Loucy (cell line): Measurements from ENCODE around the gene DCX.
A peak's percentile ranks its signal among the peaks of the same experiment; 100 is the strongest.

Source experiments
- H2AFZ ChIP-seq: fragments of 200-600 bp; sonication (generic); 2 replicates; pipeline ENCODE4 v1.6.0; 2016; ENCODE audit warnings: antibody characterized with exemption, mild to moderate bottlenecking, low read length, moderate library complexity
- H3F3A ChIP-seq: fragments of 200-600 bp; 2 replicates; pipeline ENCODE4 v1.6.0; 2016; ENCODE audit warnings: antibody characterized with exemption, low read depth, mild to moderate bottlenecking
- H3K27me3 ChIP-seq: fragments of 200-600 bp; sonication (generic); 2 replicates; pipeline ENCODE4 v1.6.1; 2014; ENCODE audit warnings: low read length, mild to moderate bottlenecking; ENCODE audit not compliant: insufficient read depth, poor library complexity, severe bottlenecking
- H3K36me3 ChIP-seq: fragments of 200-600 bp; sonication (generic); 2 replicates; pipeline ENCODE4 v1.6.1; 2016; ENCODE audit warnings: low read length; ENCODE audit not compliant: insufficient read depth
- H3K4me1 ChIP-seq: fragments of 200-600 bp; sonication (generic); 2 replicates; pipeline ENCODE4 v1.5.1; 2014; ENCODE audit warnings: low read length, mild to moderate bottlenecking; ENCODE audit not compliant: insufficient read depth, poor library complexity, severe bottlenecking
- H3K4me2 ChIP-seq: fragments of 200-600 bp; sonication (generic); 2 replicates; pipeline ENCODE4 v1.6.0; 2014; ENCODE audit warnings: antibody characterized with exemption, low read length, low read depth, mild to moderate bottlenecking; ENCODE audit not compliant: poor library complexity, severe bottlenecking
- H3K4me3 ChIP-seq: fragments of 200-600 bp; sonication (generic); 2 replicates; pipeline ENCODE4 v1.5.1; 2014; ENCODE audit warnings: low read length, mild to moderate bottlenecking, mixed read lengths; ENCODE audit not compliant: poor library complexity, severe bottlenecking
- H3K79me2 ChIP-seq: fragments of 200-600 bp; sonication (generic); 2 replicates; pipeline ENCODE4 v1.6.1; 2014; ENCODE audit warnings: low read length; ENCODE audit not compliant: insufficient read depth
- H3K9ac ChIP-seq: fragments of 200-600 bp; sonication (generic); 2 replicates; pipeline ENCODE4 v1.6.0; 2014; ENCODE audit warnings: mild to moderate bottlenecking, low read depth, low read length, moderate library complexity; ENCODE audit not compliant: poor library complexity, severe bottlenecking
- H3K9me2 ChIP-seq: fragments of 200-600 bp; sonication (generic); replicated peaks from 2 replicates; pipeline ENCODE4 v1.6.1; 2016; ENCODE audit warnings: low read depth, low read length, mixed read lengths
- H3K9me3 ChIP-seq: fragments of 200-600 bp; sonication (generic); 2 replicates; pipeline ENCODE4 v1.6.1; 2014; ENCODE audit warnings: mild to moderate bottlenecking, antibody characterized with exemption, low read length, low read depth; ENCODE audit not compliant: insufficient read depth
- H4K20me1 ChIP-seq: fragments of 200-600 bp; sonication (generic); 2 replicates; pipeline ENCODE4 v1.6.0; 2014; ENCODE audit warnings: antibody characterized with exemption, low read length, mild to moderate bottlenecking; ENCODE audit not compliant: insufficient read depth, poor library complexity, severe bottlenecking
- CTCF ChIP-seq: fragments of 200-600 bp; sonication (generic); conservative IDR thresholded peaks from 2 replicates; pipeline ENCODE4 v1.5.1; 2014; ENCODE audit warnings: mild to moderate bottlenecking, antibody characterized with exemption, low read length
- EZH2phosphoT487 ChIP-seq: fragments of 200-600 bp; IDR thresholded peaks from 2 replicates; pipeline ENCODE4 v1.6.1; 2018; ENCODE audit warnings: antibody characterized with exemption, mild to moderate bottlenecking, moderate library complexity, borderline replicate concordance

Gene DCX

GRCh38 chrX:111445485-111445884 is 33.5 kb upstream of the DCX start:
- no peak overlapping the region for H2AFZ ChIP-seq
- no peaks in the 10 kb centered on the region for H3F3A ChIP-seq
- H3K9me3 ChIP-seq, result no peaks in the 10 kb centered on the region
- H4K20me1 ChIP-seq, result no peaks in the 10 kb centered on the region
- no peaks in the 10 kb centered on the region for H3K36me3 ChIP-seq
- no peak overlapping the region for H3K9ac ChIP-seq
- H3K79me2 ChIP-seq, result no peaks in the 10 kb centered on the region
- H3K4me1 ChIP-seq, result no peaks in the 10 kb centered on the region
- no peaks in the 10 kb centered on the region for H3K27me3 ChIP-seq
- no peak overlapping the region for H3K4me3 ChIP-seq
- H3K9me2 ChIP-seq, result no peaks in the 10 kb centered on the region
- H3K4me2 ChIP-seq, result no peak overlapping the region
- TF ChIP-seq CTCF, result peak; percentile 55
- TF ChIP-seq EZH2phosphoT487, result no peak

- Histone ChIP-seq H3F3A (no peaks in the 10 kb centered on the region), H3K4me2 (no peak overlapping the region), H3K36me3 (no peaks in the 10 kb centered on the region), H3K4me1 (no peaks in the 10 kb centered on the region), H3K9ac (no peak overlapping the region), H3K4me3 (no peak overlapping the region), H3K9me3 (no peaks in the 10 kb centered on the region), H3K9me2 (no peaks in the 10 kb centered on the region), H4K20me1 (no peaks in the 10 kb centered on the region), H2AFZ (no peak overlapping the region), H3K79me2 (no peaks in the 10 kb centered on the region), H3K27me3 (no peaks in the 10 kb centered on the region)
- no peak for TF ChIP-seq EZH2phosphoT487
- no peak for TF ChIP-seq CTCF
These were observed 32.9 kb upstream of the DCX start for GRCh38 chrX:111444881-111445280.

GRCh38 chrX:111443946-111444345 is 32.0 kb upstream of the DCX start:
- TF ChIP-seq EZH2phosphoT487 (no peak), CTCF (no peak)
- Histone ChIP-seq H3K9ac (no peak overlapping the region), H3K9me3 (no peaks in the 10 kb centered on the region), H2AFZ (no peak overlapping the region), H3K4me2 (no peak overlapping the region), H3K27me3 (no peaks in the 10 kb centered on the region), H3K4me1 (no peaks in the 10 kb centered on the region), H3K9me2 (no peaks in the 10 kb centered on the region), H3K36me3 (no peaks in the 10 kb centered on the region), H3F3A (no peaks in the 10 kb centered on the region), H3K4me3 (no peak overlapping the region), H4K20me1 (no peaks in the 10 kb centered on the region), H3K79me2 (no peaks in the 10 kb centered on the region)
